GM12801 (cell line): ENCODE data around the gene ERVV-1.

Experiments used
- CTCF ChIP-seq: IDR thresholded peaks from one replicate; pipeline ENCODE4 v1.5.1; 2011; ENCODE audit warnings: control low read depth; ENCODE audit not compliant: insufficient read length; ENCODE audit errors: extremely low read depth

The ERVV-1 gene

GRCh38 chr19:53013621-53014020 is at the start of gene ERVV-1:
ERVV-1 (plus strand) TSS chr19:53013921; CDS start chr19:53014091, 170 bp downstream.
- no peak for TF ChIP-seq CTCF

GRCh38 chr19:52967772-52968171 is 45.9 kb upstream of the ERVV-1 start:
- TF ChIP-seq CTCF, result no peak

- no peak for TF ChIP-seq CTCF
Measured at GRCh38 chr19:52981329-52981728, 32.4 kb upstream of the ERVV-1 start.

GRCh38 chr19:52987221-52987620 is 26.5 kb upstream of the ERVV-1 start:
- TF ChIP-seq CTCF, result no peak

GRCh38 chr19:52988506-52988905 is 25.2 kb upstream of the ERVV-1 start:
- no peak for TF ChIP-seq CTCF

GRCh38 chr19:52990759-52991418 is 22.8 kb upstream of the ERVV-1 start:
- TF ChIP-seq CTCF, result no peak

- no peak for TF ChIP-seq CTCF
Measured at GRCh38 chr19:52991484-52991883, 22.2 kb upstream of the ERVV-1 start.
